GM15510 (cell line): ENCODE data around the gene CUTA.
A peak's percentile ranks its signal among the peaks of the same experiment; 100 is the strongest.

Source experiments
- POLR2A ChIP-seq: IDR thresholded peaks from 3 replicates; pipeline ENCODE4 v1.6.1; 2011; ENCODE audit warnings: borderline replicate concordance; ENCODE audit not compliant: insufficient read length; ENCODE audit errors: extremely low read depth

Gene CUTA

DNA sequence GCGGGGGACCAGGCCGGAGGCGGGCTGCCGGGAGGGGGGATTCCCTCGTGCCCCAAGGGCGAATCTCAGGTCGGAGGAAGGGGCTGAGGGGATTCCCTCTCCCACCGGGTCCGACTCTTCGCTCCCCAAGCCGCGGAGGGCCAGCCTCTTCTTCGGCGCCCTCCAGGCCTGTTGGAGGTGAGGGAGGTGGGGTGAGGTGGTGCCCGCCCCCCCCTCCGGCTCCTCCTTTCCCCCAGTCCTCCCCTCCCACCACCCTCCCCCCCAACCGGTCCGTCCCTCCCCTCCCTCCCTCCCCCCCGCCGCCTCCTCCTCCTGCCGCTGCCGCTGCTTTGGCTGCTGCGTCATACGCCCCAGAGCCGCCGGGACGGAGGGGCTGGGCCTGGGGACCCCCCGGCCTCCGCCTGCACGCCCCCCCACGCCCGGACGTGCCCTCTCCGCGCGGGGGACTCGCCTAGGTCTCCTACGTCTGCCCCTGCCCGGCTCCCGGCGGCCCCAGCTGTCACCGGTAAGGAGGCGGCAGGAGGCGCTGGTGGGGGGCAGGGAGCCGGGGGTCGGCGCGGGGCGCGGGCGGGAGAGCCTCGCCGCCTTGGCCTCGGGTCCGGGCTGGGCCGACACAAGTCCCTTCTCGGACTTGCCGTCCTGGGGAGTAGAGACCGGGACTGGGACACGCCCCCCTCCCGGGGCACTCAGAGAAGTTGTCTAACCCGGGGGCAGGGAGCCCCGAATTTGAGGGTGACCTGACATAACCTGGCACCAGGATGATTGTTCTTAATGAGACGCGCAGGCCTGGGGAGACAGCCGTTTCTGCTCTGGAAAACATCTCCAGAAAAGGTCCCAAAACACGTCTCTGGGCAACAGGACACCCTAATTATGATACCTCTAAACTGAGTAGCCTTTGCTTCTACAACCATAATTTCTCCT is 6.9 kb downstream of the CUTA start, which contains the start of gene PHF1:
Gene PHF1 (plus strand): TSS at position 304 of the 921 bp plus-strand sequence. CDS start 1,250 bp downstream, outside the sequence.
- peak; percentile 48 for TF ChIP-seq POLR2A

DNA sequence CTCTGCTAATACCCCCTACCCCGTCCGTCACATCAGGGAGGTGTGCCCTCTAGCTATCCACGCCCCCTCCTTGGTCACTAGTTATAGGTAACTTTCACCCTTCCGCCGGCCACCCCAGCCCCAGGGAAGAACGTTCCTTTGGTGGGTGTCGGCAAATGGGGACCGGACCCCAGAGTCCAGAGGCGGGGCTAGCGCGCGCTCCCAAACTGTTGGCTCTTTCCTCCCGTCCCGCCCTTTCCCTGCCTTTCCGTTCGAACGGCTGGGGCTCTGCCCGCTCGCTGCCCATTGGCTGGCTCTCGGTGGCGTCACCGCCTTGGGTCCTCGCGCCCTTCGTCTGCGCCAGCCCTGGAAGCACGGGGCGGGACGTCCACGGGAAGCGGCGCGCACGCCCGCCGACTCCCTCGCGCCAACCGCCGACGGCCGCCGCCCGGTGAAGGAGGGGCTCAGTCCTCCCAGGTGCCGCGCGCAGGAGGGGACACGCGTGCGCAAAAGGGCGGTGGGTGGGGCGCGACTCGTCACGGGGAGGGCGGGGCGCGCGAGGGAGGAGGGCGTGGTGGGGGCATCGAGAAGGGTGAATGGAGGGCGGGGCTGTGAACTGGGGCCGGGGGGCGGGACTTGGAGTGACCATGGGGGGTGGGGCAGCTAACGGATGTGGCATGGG is 7.7 kb downstream of the CUTA start:
- peak; percentile 46 for TF ChIP-seq POLR2A

DNA sequence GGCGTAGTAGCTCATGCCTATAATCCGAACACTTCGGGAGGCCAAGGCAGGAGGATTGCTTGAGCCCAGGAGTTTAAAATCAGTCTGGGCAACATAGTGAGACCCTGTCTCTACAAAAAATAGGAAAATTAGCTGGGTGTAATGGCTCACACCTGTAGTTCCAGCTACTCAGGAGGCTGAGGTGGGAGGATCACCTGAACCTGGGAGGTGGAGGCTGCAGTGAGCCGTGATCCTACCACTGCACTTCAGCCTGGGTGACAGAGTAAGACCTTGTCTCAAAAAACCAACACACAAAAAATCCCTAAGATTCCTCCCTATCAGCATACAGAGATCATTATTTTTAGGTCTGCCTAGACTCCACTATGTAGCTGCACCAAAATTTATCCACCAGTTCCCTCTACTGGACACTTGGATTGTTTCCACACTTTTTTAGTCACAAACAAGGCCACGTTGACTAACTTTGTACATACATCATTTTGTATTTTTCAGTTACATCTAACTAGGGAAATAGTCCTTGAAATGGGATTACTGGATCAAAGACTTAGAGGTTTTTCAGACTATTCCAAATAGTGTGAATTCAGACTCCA is 10.7 kb downstream of the CUTA start:
- no peak for TF ChIP-seq POLR2A

DNA sequence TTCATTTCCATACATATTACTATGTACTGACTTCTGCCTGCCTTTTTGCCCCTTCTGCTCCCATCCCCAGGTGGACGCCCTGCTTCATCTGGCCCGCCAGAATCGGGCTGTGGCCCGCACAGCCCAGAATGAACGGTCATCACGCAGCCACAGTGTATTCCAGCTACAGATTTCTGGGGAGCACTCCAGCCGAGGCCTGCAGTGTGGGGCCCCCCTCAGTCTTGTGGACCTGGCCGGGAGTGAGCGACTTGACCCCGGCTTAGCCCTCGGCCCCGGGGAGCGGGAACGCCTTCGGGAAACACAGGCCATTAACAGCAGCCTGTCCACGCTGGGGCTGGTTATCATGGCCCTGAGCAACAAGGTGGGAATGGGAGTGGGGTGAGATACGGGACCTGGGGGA is 11.8 kb downstream of the CUTA start:
- TF ChIP-seq POLR2A = no peak

DNA sequence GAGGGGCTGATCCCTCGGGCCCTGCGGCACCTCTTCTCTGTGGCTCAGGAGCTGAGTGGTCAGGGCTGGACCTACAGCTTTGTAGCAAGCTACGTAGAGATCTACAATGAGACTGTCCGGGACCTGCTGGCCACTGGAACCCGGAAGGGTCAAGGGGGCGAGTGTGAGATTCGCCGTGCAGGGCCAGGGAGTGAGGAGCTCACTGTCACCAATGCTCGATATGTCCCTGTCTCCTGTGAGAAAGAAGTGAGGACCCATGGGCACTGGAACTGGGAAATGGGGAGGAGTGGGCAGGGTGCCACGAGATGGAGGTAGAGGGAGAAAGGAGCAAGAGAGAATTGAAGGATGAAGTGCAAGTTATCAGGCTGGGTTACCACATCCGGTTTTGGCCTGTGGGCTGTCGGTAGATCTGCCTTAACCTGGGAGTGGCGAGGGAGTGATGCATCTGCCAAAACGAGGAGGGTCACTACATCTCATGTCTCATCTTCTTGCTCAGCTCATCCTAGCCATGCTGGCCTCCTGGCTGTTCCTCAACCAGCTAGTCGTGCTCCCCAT is 12.4 kb downstream of the CUTA start:
- no peak for TF ChIP-seq POLR2A

DNA sequence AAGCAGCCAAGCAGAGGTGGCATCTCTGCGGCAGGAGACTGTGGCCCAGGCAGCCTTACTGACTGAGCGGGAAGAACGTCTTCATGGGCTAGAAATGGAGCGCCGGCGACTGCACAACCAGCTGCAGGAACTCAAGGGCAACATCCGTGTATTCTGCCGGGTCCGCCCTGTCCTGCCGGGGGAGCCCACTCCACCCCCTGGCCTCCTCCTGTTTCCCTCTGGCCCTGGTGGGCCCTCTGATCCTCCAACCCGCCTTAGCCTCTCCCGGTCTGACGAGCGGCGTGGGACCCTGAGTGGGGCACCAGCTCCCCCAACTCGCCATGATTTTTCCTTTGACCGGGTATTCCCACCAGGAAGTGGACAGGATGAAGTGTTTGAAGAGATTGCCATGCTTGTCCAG is 13.0 kb downstream of the CUTA start:
- no peak for TF ChIP-seq POLR2A

DNA sequence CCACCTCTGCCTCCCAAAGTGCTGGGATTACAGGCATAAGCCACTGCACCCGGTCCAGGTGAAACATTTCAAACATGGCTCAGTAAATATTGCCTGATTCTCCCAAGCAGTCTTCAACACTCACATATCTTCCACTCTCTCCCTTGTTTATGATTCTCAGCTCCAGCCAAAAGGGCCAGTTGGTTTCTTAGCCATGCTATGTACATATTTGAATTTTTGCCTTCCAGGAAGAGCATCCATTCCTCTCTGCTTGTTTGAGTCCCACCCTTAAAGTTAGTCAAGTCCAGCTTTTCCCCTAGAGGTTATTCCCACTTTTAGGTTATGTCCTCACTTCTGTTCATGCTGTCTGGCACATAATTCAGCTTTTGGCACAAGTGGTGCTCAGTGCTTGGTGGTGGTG is 20.4 kb downstream of the CUTA start:
- TF ChIP-seq POLR2A = no peak

DNA sequence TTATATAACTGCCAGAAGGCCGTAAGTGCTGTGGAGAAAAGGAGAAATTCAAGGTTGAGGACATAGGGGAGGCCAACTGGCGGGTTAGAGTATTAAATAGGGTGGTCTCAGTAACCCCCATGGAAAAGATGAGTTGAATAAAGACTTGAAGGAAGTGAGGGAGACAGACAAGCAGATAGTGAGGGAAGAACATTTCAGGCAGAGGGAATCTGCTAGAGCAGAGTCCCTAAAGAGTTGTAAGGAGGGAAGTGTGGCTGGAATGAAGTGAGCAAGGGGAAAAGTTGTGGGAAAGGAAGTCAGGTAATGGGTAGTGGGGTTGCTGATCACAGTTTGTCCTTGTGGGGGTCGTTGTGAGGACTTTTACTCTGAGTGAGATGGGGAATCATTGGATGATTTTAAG is 24.9 kb downstream of the CUTA start:
- no peak for TF ChIP-seq POLR2A

DNA sequence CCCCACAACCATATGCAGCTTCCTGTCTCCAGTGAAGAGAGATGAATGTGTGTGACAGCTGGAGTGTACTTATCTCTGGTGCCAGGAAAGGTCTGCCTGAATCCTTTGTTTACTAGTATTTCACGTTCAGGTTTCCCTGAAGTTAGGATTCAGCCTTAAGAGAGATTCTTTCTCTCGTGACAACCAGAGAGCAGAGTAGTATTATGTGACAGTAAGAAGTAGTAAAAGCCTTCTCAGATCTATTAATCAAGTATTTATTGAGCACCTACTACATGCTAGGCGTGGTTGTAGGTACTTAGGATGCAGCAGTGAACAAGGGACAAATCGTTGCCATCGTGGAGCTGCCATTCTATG is 25.3 kb downstream of the CUTA start:
- no peak for TF ChIP-seq POLR2A

DNA sequence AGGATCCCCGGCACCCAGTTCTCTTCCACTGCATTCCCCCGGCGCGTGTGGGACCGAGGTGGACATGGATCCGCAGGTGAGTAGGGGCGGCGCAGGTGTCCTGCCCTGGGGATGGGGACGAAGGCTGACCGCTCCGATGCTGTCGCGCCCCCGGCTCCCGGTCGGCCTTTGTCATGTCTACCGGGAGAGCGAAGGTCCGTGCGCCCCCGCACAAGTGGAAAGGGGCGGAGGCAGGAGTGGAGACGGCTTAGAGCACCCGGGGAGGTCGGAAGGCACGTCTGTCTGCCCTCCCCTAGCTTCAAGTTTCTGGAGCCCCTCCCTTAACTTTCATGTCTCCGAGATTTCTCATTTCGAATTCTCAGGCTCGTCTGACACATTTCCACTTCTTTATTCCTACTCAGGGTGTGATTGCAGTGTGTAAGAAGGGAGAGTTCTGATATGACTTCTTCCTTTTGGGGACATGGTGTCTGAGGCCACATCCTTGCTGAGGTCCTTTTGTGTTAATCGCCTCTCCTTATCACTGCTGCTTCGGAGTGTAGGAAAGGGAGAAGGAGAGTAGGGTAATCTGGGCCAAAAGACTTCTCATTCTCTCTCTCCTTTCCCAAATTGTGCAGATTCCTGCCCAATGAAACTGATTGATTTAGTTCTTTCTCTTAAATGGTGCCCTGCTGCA is 25.8 kb downstream of the CUTA start:
- TF ChIP-seq POLR2A = no peak

DNA sequence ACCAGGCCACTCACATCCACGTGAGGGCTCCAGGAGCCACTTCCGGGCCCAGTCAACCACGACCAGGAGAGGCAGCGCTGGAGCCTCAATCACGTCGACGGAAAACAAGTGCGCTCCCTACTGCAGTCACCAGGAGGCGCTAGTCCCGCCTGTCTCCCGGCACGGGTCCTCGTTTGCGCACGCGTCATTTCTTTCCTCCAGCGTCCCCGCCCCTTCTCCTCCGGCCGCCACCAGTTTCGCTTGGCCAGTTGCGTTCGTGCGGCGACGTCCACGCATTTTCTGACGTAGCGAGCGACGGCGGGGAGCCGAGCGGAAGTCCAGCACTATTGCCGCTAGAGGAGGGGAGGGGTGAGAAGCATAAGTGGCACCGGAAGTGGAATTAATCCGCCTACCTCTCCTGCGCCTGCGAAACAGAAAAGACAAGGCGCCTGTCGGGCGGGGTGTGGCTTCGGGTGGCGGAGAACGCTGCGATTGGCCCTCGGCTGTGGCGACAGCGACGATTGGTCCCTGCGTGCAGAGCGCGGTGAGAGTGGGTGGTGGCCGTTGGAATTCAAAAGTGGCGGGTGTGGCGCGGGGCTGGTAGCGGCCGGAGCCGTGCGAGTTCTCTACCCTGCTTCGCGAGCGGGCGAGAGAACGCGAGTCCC is 26.5 kb downstream of the CUTA start, which contains the start of gene KIFC1:
Gene KIFC1 (plus strand): TSS at position 546 of the 644 bp plus-strand sequence. CDS start 163 bp downstream, outside the sequence.
- peak; percentile 75 for TF ChIP-seq POLR2A

DNA sequence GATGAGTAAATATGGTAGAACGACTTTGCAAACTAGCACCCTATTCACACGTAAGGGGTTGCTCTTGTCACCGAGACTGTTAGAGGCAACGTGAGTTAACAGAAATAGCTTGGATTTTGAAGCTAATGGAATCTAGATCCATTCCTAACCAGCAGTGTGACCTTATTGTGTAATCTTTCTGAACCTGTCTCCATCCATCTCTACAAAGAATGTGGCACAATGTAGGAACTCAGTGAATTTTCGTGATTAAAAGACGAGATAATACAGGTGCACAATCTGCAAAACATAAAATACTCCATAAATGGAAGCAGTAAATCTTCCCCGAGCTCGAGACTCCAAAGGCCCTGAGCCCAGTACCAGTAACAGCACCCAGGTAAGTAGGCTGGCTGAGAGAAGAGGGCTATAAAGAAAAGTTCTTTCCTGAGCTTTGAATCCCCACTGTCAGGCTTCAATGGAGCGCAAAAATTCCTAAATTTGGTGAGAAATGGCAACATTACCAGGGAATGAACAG is 27.1 kb downstream of the CUTA start:
- TF ChIP-seq POLR2A = no peak

DNA sequence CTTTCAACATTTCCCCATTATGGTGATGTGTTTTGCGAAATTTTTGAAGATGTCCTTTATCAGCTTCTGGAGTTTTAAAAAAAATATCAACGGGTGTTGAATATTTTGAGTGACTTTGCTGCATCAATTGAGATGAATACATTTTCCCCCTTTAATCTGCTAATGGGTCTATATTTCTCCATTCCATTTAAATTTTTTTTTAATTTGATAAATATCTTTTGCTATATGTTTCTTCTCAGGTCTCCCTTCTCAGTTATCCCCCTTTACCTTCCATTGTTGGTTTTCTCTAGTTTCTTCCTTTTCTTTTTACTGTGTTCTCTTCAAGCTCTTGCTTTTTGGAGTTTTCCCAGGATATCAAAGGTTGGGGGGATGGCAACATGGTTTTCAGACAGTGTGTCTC is 27.7 kb downstream of the CUTA start:
- TF ChIP-seq POLR2A = no peak

DNA sequence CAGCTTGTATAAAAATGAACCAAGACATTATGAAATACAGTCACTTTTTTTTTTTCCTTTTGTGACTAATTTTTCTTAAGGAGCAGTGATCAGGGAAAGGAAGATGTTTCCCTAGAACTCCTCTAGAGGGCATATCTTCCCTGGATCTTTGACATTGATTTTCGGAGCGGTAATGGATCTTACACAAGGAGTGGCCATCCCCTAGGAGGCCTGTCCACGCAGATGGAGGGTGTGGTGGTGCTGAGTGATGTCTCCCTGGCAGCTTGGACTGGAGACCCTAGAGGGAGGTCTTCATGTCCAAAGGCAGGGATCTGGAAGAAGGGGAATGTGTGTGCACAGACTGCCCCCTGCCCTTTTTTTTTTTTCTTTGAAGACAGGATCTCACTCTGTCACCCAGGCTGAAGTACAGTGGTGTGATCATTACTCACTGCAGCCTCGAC is 33.3 kb downstream of the CUTA start:
- TF ChIP-seq POLR2A = no peak
